GM18498 (cell line): ENCODE results near the gene TTC13.

Experiments used
- ATAC-seq: cut with Tn5 transposase; IDR thresholded peaks from one replicate; pipeline ENCODE4 v1.9.1; 2021; ENCODE audit warnings: mild to moderate bottlenecking, moderate library complexity; ENCODE audit not compliant: unreplicated experiment

The TTC13 gene

DNA sequence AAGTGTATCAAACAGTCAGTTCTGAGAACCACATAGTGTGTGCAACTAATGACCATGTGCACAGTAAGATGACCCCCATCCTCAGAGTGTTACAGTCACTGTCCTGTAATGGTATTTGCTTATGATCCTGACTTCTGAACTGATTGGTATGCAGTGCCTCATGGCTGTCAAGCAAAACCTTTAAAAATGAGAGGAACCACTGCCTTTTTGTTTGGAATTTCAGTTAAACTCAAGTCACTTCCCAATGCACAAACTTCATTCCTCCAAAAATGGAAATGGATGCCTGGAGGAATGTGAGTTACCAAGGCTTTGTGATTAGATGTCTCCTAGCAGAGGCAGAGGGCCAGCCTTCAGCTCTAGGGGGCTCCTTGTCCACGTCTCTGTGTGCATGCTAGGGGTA lies 120.8 kb downstream of the TTC13 start:
- no peak for ATAC-seq

DNA sequence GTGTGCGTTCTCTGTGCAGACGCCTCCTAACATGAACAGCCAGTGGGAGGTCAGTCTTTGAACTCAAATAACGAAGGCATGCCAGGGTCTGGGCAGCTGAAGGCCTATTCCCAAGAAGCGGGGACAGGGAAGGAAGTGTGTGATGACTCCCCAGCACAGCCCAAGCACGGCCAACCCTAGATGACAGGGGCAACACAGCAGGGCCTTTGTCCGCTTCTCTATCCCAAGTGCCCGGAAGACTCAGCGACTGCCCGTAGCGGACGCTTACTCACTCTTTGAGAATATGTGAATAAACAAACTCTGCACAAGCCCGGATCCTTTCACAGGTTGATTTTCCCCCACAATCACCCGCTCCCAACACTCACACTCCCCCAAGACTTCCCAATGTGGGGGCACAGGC lies 121.6 kb downstream of the TTC13 start:
- ATAC-seq: no peak
